GM21528 (cell line): ENCODE measurements around the gene WIZ.
"Not testable (repeated sequence)": the region's sequence is repeated elsewhere in the genome, so short reads cannot be mapped to it uniquely, and the experiment has no call there.

Source experiments
- ATAC-seq: cut with Tn5 transposase; IDR thresholded peaks from one replicate; pipeline ENCODE4 v1.9.1; 2021; ENCODE audit warnings: mild to moderate bottlenecking, moderate library complexity; ENCODE audit not compliant: unreplicated experiment, low FRiP score

The WIZ gene

GRCh38 chr19:15419413-15420025, 30.2 kb downstream of the WIZ start:
- ATAC-seq: no peak

DNA sequence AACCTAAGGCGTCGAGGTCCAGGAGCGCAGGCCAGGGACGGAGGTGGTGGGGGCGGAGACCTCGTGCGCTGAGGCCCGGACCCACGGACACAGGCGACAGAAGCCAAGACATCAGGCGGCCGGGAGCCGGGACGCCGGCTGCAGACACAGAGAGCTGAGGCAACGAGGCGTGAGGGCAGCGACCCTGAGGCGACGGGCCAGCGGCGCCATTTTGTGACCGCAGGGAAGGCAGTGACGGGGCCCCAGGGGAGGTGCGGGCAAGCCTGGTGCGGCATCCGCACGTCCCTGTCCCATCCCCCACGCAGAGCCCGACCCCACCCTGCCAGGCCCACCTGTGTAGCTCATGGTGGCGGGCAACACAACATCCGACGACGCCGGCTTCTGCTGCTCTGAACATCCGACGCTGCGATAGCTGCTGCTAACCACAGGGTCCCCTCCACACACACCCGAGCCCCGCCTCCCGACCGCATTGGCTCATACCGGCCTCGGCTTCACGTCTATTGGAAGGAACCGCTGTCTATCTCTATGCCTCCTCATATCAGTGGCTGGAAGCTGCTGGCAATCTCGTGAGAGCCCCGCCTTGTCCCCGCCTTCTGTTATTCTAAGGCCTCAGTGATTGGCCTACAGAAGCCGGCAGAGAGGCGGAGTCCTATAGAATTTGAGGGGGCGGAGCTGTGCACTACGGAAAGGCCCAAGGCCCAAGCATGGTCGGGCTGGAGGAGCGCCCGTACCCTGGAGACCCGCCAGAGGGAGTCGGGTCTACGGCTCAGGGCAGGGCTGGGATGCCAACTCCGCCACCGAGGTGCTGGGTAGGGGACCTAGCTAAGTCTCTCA, 31.0 kb downstream of the WIZ start, which contains the start of gene AKAP8L:
AKAP8L (minus strand) TSS at position 410 of the 834 bp plus-strand sequence; CDS start at position 345, 65 bp downstream.
- peak; percentile 90 for ATAC-seq

DNA sequence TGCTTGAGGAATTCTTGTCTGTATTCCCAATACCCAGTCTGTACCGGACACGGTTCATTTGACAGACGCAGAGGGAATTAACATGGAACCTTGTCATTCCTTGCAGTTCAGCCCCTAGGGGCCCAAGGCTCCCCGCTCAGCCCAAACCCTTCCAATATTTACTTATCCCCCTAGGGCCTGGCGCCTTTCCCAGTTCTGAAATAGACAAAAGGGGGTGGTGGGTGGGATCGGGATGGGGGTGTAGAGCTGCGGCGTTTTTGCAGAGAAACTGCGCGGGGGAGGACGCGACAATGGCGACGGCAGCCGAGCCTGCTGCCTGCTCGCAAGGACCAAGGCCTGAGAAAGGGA, 31.6 kb downstream of the WIZ start:
- no peak for ATAC-seq

DNA sequence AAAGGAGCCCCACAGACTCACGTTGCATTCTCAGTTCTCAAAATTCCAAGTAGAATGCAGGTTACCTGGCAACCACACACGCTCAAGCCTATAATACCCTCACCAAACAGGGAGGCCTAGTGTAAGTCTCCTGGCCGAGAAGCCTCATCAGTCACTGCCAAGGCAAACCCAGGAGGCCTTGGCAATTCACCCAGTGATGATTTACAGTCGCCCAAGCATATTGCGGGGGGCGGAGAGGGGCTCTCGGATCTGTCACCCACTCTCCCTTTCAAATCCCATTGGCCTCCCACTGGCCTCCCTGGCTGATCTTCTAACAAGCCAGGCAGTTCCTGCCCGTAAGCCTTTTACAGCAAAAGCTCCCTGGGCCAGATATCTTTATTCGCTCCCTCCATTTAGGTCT, 32.1 kb downstream of the WIZ start:
- ATAC-seq: no peak

DNA sequence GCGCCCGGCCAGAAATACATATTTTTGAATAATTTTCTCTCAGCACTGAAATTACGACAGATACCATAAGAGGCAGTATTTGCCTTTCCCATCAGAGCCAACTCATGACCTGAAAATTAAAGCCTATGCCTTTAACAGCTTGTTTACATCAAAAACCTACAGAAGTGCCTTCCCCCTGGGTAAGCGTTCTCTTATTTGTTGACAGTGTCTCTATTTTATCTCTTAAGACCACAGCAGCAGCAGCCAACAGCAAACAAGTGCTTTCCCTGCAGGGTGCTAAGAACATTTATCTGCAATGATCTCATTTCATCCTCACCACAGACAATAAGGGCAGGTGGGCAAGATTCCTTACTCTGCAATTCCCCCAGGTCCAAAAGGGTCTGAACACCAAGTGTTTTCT, 36.9 kb downstream of the WIZ start:
- no peak for ATAC-seq

GRCh38 chr19:15411351-15411750, 38.4 kb downstream of the WIZ start:
- not testable (repeated sequence) for ATAC-seq

DNA sequence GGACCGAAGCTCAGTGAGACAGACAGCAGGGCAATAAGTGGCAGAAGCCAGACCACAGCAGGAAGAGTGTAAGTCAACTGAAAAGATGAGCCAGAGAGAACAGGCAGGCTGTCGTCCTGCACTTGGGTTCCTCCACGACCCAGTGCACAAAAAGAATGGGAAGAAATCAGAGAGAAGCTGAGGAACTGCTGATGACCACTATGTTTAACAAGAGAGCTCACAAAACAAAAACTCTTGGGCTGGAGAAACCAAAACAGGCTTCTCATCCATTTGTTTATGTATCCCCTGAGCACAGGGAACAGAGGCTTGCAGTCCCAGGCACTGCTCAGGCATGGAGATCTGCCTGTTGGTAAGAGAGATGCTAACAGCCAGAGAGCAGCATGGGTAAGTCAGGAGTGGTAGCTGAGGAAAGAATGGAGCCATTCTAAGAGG, 45.0 kb downstream of the WIZ start:
- ATAC-seq: no peak

GRCh38 chr19:15404097-15404779, 45.5 kb downstream of the WIZ start:
- ATAC-seq: no peak

- no peak for ATAC-seq
Observed at GRCh38 chr19:15403151-15403531, 46.6 kb downstream of the WIZ start.

DNA sequence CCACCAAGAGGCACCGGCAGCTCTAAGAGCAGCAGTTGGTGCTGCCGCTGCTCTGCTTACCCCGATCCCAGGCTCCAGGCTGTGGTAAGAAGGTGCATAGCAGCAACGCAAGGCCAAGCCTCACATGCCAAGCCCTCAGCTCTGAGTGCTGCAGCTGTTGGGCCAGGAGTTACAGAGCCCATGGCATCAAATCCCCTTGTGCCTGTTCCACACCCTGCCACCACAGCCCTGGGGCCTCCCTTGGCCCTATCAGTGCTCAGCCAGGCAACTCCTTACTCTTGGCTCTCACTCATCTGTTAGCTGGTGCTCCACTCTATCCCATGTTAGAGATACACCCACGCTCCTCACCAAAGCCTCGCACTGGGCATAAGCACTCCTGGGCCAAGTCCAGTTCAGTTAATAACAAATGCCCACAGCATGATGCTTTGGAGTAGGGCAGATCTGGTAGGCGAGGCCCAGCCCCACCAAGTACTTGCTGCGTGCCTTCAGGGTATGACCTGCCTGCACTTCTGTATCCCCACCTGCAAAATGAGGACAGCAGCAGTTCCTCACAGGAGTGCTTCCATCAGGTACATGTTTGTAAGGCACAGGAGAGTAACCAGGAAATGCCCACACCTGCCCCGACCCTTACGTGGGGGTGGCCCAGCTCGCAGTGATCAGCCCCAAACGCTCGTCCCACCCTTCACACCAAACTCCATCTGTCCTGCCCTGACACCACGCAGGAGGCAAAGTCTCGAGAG, 47.2 kb downstream of the WIZ start:
- ATAC-seq: no peak

- ATAC-seq: no peak
Observed at GRCh38 chr19:15401397-15401710, 48.4 kb downstream of the WIZ start.

DNA sequence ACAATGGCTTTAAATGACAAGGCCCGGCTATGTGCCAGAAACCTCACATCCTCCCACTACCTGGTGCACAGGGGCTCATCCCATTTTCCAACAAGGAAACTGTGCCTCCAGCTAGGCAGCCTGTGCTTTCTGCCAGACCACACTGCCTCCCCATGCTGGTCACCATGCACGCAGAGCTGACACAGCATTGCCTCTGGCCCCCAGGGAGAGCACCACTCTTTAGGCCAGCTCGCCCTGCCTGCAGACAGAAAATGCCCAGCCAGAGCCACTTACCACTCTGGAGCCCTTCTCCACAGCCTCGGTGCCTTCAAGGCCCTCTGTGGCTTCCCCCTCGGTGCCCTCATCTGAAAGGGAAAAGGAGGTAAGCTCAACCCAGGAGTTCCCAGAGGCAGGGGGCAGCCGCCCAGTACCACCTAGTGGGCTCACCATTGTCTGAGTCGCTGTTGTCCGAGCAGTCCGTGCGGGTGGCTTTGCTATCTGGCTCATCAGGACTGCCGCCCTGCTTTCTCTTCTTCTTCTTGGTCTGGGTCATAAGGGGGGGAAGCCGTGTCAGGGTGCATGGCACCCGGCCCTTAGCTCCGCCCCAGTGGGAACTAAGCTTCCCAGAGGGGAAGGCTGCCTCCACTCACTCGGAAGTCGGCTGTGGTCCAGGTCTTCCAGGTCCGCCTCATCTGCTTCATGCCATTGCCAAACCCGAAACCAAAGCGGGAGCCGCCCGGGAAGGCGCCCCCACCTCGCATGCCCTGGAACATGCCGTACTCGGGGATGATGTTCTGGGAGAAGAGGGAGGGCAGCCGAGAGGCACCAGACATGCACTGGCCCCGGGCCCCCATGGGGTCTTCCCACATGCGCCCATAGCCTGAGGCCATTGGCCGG, 49.0 kb downstream of the WIZ start:
- ATAC-seq: no peak

- ATAC-seq: no peak
Observed at GRCh38 chr19:15399635-15400034, 50.1 kb downstream of the WIZ start.

- ATAC-seq: no peak
Observed at GRCh38 chr19:15399234-15399515, 50.6 kb downstream of the WIZ start.

- ATAC-seq: no peak
Observed at GRCh38 chr19:15398501-15399233, 51.1 kb downstream of the WIZ start.

- ATAC-seq: no peak
Observed at GRCh38 chr19:15397782-15398181, 52.0 kb downstream of the WIZ start.

GRCh38 chr19:15397236-15397635, 52.5 kb downstream of the WIZ start:
- ATAC-seq: no peak

GRCh38 chr19:15396436-15396835, 53.3 kb downstream of the WIZ start:
- ATAC-seq: no peak

DNA sequence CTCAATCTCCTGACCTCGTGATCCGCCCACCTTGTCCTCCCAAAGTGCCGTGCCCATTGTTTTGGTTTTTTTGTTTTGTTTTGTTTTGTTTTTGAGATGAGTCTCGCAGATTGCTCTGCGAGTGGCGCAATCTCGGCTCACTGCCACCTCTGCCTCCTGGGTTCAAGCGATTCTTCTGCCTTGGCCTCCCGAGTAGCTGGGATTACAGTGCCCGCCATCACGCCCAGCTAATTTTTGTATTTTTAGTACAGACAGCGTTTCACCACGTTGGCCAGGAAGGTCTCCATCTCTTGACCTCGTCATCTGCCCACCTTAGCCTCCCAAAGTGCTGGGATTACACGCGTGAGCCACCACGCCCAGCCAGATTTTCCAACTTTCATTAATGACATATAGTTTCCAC, 54.5 kb downstream of the WIZ start:
- not testable (repeated sequence) for ATAC-seq

DNA sequence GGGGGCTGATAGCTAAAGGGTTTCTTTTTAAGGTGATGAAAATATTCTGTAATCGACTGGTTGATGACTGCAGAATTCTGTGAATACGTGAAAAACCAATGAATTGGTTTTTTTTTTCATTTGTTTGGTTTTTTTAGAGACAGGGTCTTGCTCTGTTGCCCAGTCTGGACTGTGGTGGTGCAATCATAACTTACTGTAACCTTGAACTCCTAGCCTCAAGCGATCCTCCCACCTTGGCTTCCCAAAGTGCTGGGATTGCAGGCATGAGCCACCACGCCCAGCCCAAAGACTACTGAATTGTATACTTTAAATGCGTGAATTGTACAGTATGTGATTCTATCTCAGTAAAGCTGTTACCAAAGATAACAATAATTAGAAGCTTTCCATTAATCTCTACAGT, 55.3 kb downstream of the WIZ start:
- ATAC-seq: no peak
